Suppressor macrophage treated with lipopolysaccharide for 1 hour (primary cell): ENCODE data around the gene RASIP1.
A peak's percentile ranks its signal among the peaks of the same experiment; 100 is the strongest.
"Not testable (repeated sequence)": the region's sequence is repeated elsewhere in the genome, so short reads cannot be mapped to it uniquely, and the experiment has no call there.

ENCODE experiments used
- DNase-seq, 3 donors: peaks; one replicate each; pipeline ENCODE4 v3.0.0-alpha.2; 2020 to 2022

The RASIP1 gene

GRCh38 chr19:48705431-48705830 is 35.0 kb downstream of the RASIP1 start:
- DNase-seq = no peak

- no peak for DNase-seq
Measured at GRCh38 chr19:48703316-48703715, 37.1 kb downstream of the RASIP1 start.

- DNase-seq = no peak
Measured at GRCh38 chr19:48702701-48703100, 37.7 kb downstream of the RASIP1 start.

- DNase-seq = no peak
Measured at GRCh38 chr19:48698046-48698445, 42.4 kb downstream of the RASIP1 start.

DNA sequence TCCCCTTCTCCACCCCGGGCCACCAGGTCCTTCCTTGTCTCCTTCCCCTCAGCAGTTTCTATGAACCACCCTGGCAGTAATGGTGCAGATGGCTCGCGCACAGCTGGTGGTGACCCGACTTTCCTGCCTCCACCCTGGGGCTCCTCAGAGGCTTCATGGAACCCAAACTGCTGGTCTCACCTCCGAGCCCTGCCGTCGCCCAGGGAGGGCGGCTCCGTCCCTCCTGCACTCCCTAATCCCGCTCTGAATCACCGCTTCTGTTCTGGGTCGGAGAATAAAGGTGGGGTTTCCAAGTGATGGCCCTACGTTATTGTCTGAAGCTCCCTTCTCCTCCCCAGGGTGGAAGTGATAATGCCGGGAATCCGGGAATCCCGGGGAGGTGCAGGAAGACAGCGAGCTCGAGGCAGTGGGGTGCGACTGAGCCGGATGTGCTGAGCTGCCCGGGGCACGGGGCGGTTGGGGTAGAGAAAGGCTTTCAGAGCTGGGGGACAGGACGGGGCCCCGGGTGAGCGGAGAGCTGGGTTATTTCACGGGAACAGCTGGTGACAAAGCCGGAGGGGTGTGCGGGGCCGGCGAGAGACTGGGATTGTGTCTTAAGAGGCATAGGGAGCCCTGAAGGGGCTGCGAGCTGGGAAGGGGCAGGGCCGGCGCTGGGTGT is 43.9 kb downstream of the RASIP1 start:
- DNase-seq = peak in 1 of 3 donors; percentile 23

DNA sequence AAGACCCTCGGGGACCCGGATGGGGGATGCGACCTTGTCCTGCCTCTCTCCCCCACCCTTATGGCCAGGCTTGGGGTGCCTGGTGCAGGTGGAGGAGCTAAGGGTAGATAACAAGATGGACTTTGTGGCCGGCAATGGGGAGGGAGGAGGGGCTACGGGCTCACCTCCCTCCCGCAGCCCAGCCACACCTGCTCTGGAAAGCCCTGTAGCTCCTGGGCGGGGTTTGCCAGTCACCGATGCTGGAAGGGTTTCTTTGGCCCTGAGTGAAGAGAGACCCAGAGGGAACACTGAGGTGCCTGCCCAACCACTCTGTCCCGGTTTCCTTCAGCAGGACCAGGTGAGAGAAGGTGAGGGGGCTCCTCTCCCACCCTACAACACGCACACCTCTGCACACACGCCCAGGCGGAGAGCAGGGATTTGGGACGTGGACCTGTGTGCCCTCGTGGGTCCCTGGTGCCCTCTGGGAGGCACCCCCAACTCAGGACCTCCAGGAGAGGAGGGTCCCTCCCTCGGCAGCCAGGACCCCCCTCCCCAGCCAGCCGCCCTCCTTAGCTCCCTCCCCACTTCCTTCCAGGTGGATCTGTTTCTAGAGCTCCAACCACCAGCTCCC is 44.6 kb downstream of the RASIP1 start, which contains the start of gene FUT2:
Gene FUT2 (plus strand): TSS at position 229 of the 610 bp plus-strand sequence. CDS start 6,986 bp downstream, outside the sequence.
- DNase-seq = no peak

DNA sequence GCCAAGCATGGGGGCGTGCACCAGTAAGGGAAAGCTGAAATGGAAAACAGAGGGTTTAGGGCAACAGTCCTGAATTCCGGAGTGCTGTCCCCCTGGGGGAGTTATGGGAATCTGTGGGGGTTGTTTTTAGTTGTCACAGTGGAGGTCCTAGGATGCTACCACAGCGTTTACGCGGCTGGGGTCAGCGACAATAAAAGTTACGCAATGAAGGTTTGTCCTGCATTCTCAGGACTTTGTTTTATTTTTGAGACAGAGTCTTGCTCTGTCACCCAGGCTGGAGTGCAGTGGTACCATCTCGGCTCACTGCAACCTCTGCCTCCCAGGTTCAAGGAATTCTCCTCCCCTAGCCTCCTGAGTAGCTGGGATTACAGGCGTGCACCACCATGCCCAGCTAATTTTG is 46.8 kb downstream of the RASIP1 start:
- DNase-seq = not testable (repeated sequence)

DNA sequence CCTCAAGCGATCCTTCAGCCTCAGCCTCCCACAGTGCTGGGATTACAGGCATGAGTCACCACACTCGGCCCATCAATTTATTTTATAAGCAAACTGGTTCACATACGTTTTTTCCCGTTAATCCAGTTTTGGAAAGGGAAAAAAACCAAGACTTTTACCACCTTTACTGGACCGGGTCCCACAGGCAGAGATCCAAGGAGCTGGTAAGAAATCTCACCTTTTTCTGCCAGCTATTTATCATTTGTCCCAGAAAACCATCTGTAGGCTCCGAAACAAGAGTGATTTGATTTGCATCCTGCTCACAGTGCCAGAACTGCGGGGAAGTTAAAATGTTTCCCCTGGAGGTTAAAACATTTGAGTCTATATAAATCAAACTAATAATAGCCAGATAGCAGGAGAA is 51.0 kb downstream of the RASIP1 start:
- no peak for DNase-seq

DNA sequence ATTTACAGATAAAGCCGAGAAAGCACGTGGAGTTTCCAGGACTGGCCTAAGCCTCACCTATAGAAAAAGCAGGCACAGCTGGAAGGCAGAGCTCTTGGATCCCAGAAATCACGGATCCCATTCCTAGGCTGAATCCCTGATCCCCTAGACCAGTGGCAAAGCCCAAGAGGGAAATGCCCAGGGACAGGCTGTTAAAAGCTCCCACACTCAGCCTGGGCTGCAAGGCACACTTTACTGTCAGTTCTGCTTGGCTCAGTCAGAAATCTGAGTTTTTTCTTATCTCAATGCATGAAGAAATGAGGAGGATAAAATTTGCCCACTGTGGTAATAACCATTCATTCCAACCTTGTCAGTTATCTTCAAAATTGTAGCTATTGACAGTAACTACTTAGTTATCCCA is 52.6 kb downstream of the RASIP1 start:
- no peak for DNase-seq

- DNase-seq = not testable (repeated sequence)
Measured at GRCh38 chr19:48686637-48687036, 53.8 kb downstream of the RASIP1 start.

DNA sequence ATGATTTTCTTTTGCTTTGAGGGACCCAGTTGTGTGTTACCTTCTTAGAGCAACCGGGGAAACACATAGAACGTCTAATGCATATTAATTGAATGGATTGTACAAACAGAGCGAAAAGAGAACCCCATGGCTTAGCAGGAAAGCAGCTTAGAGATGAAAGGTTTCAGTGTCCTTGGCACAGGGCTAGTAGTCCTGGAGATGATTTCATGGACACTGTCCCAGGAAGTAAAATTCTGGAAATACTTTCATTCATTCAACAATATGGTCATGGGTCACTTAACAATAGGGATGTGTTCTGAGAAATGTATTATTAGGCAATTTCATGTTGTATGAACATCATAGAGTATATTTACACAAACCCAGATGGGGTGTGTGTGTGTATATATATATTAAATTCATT is 54.3 kb downstream of the RASIP1 start:
- DNase-seq = no peak

- no peak for DNase-seq
Measured at GRCh38 chr19:48685583-48685982, 54.8 kb downstream of the RASIP1 start.

DNA sequence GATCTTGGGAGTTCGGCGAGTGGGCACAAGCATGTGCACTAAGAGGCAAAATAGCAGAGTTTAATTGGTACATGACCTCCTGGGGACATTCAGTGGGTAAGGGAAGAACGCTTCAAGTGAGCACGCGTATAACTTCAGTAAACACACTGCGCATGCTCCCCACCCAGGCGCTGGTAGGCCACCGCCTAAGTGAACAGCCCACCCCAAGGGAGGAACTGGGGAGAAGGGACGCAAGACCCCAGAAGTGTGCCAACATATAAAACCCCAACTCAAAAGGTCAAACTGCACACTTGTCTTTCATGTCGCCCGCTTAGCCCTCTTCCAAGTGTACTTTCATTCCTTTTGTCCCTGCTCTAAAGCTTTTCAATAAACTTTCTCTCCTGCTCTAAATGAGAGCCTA is 57.1 kb downstream of the RASIP1 start:
- peak in 2 of 3 donors; percentile 19 to 52 for DNase-seq

DNA sequence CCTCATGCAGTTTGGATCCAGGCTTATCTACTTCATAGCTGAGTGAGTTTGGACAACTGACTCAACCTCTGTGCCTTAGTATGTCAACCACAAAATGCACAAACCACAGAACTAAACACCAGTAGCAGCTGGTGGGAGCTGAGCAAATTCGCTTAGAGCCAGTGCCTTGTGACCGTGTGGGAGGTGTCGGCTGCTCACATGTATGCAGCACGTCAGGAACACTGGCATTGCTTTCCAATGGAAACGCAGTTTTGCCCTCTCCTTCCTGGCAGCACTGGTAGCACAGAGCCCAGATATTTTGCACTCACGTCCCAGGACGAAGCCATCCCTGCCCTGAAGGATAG is 59.3 kb downstream of the RASIP1 start:
- DNase-seq = peak in 2 of 3 donors; percentile 22 to 44

- DNase-seq = no peak
Measured at GRCh38 chr19:48680436-48681126, 59.8 kb downstream of the RASIP1 start.

GRCh38 chr19:48680006-48680405 is 60.4 kb downstream of the RASIP1 start:
- not testable (repeated sequence) for DNase-seq

DNA sequence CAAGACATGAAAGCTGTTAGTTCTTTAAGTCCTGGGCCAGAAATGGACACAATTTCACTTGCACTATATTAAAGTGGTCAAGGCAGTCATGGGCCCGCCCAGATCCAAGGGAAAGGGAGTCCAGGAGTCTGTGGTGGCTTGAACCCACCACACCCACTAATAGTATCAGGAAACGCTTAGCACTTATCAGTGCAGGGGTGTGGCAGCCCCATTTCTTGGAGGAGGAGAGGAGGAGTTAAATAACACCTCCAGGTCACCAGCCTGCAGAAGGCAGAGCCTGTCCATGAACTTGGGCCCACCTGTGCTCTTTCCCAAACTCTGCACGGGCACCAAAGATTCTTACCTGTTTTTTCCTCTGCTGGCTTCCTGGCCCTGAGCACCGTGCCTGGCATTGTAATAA is 62.2 kb downstream of the RASIP1 start:
- no peak for DNase-seq

DNA sequence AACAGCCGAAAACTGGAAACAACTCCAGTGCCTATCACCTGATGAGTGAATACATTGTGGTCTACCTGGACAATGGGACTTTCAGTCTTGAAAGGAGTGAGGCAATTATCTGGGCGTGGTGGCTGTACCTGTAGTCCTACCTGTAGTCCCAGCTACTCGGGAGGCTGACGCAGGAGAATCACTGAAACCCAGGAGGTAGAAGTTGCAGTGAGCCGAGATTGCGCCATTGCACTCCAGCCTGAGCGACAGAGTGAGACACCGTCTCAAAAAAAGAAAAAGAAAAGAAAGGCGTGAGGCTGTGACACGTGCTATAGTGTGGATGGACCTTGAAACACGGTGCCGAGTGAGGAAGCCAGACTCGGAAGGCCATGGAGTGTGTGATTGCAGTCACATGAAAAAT is 63.5 kb downstream of the RASIP1 start:
- DNase-seq = no peak

GRCh38 chr19:48676487-48676886 is 63.9 kb downstream of the RASIP1 start:
- no peak for DNase-seq

- peak; percentile 88 to 93 (median 90) for DNase-seq
Measured at GRCh38 chr19:48674921-48675824, 65.2 kb downstream of the RASIP1 start.

GRCh38 chr19:48674216-48674809 is 66.1 kb downstream of the RASIP1 start:
- DNase-seq = no peak

GRCh38 chr19:48673436-48674100 is 66.8 kb downstream of the RASIP1 start:
- no peak for DNase-seq
